Measurements from ENCODE around the gene ABO.
"Not testable (repeated sequence)": the region's sequence is repeated elsewhere in the genome, so short reads cannot be mapped to it uniquely, and the experiment has no call there.

ABO gene

DNA sequence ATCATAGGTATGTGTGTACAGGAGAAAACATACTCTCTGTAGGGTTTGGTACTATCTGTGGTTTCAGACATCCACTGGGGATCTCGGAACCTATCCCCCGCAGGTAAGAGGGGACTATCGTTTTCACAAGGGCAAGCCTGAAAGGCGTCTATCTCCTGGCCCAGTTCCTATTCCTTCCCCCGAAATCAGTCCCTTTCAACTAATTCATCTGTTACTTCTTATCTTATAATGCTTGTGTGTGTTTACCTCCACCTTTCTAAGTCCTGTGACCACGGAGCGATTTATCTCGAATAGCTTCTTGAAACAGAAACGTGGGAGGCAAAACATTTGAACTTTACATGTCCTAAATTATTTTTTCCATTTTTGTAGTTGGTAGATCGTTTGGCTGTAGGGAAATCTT is 11.4 kb downstream of the ABO start:
- no peak for DNase-seq (ENCODE audit: low spot score)

DNA sequence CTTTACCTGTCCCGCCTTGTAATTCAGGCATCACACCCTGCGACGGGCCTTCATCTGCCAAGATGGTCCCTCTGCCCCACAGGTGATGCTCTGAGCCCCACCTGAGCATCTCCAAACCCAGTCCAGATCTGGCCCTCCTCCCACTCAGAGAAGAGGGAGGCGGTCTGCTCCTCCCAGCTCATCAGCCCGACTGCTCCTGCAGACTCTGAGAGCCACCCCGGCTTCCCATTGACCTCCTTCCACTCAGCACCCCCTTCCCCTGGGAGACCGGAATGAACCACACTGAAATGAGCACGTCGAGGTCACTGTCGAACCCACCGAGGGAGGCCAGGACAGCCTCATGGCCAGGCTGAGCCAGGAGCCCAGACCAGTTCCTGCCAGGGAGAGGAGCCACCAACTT is 12.8 kb downstream of the ABO start:
- no peak for DNase-seq (ENCODE audit: low spot score)

DNA sequence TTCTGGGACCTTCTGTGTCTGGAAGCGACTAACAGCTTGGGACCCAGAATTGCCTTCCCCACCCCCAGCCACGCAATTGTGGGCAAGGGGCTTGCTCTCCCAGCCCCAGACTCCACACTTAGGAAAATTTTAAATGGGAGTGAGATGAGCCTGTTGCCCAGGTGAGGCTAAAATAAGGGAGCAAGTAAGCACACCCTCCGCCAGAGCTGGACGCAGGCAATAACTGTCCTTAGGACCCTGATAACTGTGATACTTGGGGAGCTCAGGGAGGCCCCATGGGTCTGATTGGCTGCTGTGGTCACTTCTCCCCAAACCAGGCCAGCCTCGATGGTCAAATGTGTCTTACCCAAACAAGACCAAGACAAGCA is 13.3 kb downstream of the ABO start:
- no peak for DNase-seq (ENCODE audit: low spot score)

DNA sequence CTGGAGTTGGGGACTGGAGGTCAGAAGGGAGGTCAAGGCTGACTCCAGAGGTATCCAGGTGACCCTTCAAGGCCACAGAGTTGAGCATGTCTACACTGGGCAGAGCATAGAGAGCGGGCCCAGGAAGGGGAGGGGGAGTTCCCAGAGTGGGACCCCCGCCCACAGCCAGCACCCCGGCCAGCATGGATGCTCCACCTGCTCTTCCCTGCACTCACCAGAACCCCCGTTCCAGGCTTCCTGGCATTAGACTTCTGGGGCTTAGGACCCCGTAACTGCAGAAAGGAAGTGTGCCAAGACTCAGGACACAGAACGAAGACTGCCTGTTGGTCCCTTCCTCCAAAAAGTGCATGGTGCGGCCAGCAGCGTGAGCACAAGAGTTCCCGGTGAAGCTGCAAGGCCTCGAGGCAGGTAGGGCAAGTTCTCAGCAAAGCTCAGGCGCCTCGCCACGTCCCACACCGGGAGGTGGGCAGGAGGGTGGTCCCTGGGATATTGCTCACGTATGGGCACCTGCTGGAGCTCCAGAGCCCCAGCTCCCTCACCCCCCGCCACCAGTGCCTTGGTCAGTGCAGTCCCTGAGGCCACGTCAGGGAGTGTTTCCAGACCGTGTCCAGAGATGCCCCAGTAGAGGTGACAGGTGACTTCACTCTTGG is 13.8 kb downstream of the ABO start:
- DNase-seq (ENCODE audit: low spot score), result no peak

DNA sequence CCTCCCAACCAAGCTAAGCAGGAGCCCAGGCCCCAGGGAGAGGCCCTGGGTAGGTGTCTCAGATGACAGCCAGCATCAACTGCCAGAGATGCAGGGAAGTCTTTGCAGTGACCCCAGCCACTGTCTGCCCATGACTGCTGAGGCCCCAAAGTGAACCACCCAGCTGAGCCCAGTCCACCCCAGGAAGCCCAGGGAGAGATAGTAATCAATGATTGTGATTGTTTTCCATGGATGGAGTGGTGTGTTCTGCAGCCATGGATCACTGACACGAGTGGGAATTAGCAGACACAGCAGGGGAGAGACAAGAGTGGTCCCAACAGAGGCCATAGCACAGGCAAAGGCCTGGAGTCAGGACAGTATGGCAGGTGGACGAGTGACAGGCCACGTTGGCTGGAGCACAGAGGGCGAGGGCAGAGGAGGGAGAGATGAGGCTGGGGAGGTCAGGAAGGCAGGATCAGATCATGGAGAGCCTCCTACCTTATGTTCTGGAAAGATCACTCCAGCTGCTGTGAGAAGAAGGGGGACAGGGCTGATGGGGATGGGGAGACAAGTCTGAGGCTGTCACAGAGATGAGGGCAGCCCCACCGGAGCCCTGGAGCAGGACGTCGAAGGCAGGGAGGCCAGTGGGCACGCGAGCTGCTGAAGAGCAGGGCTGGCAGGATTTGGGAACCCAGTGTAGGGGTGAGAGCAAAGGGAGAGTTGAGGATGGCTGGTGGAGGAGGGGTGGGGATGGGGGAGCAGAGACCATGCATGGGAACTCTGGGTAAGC is 14.5 kb downstream of the ABO start:
- no peak for DNase-seq (ENCODE audit: low spot score)

DNA sequence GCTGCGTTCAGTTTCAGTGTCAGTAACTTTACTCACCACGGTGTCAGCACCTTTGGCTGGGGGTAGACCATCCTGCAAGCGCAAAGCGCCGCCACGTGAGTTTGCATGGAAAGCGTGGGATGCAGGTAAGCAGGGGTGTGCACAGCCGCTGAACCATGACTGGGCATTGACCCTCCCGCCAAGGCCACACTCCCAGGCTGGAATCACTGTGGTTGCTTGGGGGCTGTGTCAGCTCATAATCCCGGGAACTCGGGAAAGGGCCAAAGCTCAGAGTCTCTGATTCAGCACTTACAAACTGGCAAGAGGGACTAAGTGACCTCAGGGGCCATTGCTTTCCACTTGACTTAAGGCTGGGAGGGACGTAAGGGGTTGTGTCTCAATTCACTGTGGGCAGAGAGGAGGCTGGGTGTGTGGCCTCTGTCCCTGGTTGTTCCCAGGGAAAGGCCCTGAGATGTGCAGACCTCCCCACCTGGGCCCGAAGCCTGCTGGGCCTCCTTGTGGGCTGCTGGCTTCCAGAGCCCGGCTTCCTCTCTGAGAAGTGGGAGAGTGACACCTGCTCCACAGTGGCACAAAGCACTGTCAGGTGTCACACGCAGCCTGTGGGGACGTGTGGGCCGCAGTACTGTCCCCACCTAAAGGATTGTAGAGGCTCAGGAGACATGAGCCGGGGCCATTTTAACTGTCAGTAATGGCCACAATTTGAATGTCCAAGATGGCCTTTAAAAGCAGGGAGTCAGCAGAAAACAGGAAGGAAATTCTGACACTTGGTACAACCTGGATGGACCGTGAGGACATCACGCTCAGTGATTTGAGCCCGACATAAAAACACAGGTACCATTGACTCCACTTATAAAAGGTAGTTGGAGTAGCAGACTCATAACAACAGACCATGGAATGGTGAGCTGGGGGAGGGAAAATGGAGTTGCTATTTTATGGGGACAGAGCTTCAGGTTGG is 16.7 kb downstream of the ABO start:
- no peak for DNase-seq (ENCODE audit: low spot score)

DNA sequence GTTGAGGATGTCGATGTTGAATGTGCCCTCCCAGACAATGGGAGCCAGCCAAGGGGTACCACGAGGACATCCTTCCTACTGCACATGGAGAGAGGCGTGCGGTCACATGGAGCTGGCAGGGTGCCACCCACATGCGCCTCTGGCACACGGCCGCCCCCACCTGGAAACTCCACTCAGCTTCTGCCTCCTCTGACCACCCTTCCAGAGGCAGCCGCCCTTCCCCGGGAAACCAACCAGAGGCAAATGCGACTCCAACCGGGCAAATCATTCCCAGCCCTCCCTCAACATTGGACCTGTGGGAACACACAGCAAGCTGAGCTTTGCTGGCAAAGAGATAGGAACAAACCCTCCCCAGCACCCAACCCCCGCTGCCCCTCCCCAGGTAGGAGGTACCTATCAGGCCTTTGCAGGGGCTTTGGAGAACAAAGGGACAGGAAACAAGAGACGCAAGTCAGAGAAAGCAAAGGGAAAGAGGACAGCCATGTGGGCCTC is 17.5 kb downstream of the ABO start:
- no peak for DNase-seq (ENCODE audit: low spot score)

DNA sequence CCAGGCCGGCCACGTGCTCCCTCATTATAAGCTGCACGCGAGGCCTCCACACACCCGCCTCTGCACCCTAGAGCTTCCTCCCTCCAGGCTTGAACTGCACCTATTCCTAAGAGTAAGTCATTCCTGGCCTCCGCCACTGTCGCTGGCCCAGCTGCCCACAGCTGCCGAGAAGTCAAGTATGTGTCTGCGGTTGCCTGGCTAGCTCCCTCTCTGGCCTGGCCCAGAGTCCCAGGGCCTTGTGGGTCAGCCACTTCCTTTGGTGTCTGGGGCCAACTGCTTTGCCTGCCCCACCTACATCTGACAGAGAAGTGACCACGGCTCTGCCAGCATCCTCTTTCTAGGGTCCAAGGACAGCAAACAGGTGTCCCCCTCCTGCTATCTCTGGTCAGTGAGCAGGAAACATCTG is 18.3 kb downstream of the ABO start:
- DNase-seq (ENCODE audit: low spot score), result no peak

DNA sequence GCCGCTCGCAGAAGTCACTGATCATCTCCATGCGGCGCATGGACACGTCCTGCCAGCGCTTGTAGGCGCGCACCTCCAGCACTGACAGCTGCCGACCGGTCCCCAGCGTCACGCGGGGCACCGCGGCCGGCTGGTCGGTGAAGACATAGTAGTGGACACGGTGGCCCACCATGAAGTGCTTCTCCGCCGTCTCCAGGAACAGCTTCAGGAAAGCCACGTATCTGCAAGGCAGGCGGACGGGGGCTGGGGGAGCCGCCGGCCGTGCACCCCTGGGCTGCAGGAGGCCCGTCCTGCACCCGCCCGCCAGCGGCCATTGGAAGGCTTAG is 18.9 kb downstream of the ABO start:
- no peak for DNase-seq (ENCODE audit: low spot score)

DNA sequence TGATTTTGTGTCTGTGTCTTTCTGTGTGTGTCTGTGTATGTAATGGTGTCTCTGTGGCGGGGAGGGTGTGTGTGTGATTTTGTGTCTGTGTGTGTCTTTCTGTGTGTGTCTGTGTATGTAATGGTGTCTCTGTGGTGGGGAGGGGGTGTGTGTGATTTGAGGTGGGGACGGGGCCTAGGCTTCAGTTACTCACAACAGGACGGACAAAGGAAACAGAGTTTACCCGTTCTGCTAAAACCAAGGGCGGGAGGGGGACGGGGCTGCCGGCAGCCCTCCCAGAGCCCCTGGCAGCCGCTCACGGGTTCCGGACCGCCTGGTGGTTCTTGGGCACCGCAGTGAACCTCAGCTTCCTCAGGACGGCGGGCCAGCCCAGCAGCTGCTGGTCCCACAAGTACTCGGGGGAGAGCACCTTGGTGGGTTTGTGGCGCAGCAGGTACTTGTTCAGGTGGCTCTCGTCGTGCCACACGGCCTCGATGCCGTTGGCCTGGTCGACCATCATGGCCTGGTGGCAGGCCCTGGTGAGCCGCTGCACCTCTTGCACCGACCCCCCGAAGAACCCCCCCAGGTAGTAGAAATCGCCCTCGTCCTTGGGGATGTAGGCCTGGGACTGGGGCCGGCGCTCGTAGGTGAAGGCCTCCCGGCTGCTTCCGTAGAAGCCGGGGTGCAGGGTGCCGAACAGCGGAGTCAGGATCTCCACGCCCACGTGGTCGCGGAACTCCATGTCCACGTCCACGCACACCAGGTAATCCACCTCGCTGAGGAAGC is 19.4 kb downstream of the ABO start:
- no peak for DNase-seq (ENCODE audit: low spot score)

DNA sequence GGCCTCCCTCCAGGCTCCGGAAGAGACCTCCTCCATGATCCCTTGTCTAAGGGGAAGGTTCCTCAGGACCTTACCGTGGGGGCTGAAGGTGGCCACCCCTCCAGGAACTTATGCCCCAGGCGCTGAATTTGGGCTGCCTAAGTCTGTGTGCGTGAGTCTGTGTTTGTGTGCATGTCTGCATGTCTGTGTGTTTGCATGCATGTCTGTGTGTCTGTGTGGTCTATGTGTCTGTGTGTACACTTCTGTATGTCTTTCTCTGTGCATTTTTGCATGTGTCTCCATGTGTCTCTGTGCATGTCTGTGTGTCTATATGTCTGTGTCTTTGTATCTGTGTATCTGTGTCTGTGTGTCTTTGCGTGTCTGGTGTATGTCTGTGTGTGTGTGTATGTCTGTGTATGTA is 20.5 kb downstream of the ABO start:
- no peak for DNase-seq (ENCODE audit: low spot score)

DNA sequence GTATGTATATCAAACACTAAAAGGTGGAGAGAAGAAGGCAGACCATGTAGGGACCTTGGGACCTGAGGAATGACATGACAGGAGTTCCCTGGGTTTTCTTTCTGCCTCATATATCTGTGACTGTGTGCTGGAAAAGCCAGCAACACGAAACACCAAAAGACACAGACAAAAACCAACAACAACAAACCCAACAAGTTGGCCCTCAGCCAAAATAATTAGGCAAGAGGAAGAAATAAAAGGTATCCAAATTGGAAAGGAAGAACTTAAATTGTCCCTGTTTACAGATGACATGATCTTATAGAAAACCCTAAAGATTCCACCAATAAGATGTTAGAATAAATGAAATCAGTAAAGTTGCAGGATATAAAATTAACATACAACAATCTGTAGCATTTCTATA is 21.7 kb downstream of the ABO start:
- DNase-seq (ENCODE audit: low spot score), result no peak

DNA sequence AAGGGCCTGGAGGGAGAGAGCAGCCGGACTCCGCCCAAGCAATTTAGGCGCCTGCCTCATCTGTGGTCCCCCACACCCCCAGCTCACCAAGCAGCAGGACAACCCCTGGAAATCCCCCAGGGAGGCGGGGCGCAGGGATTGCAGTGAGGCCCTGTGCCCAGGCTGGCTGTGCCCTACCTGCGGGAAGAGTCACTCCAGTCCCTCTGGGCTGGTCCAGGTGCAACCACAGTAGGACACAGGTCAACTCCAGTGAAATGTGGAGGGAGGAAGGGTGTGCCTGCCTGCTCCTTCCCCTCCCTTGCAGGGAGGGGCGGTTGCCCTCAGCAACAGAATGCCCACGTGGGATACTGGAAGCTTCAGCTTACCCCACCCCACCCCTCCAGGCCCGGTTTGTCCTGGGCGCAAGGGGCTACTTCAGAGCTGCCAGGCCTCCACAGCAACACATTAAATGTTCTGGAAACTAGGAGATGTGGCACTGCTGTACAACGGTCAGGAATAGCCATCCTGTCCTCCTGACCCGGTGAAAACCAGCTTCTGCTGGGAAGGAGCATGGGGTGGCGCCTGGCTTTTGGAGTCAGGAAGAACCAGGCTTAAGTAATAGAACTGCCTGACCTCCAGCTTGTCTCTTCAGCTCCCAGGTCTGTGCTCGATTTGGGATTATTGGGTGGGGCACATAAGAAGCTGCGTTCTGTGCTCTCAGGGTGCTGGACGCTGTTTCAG is 22.5 kb downstream of the ABO start:
- no peak for DNase-seq (ENCODE audit: low spot score)

DNA sequence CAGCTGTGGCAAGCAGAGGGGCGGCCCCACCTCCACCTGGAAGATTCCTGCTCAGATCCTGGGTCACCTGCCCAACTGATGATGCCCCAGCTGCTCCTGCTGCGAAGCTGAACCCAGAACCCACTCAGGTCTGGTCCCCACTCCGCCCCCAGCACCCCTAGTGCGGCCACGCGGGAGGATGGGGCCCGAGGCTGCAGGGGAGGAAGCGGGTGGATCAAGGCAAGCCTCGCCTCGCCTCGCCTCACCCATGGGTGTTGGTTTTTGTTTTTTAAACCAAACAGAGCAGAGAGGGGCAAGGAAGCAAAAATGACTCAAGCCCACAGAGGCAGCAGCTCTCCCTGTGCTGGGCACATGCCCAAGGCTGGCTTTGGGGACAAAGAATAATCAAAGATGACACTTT is 23.2 kb downstream of the ABO start:
- DNase-seq (ENCODE audit: low spot score), result no peak

DNA sequence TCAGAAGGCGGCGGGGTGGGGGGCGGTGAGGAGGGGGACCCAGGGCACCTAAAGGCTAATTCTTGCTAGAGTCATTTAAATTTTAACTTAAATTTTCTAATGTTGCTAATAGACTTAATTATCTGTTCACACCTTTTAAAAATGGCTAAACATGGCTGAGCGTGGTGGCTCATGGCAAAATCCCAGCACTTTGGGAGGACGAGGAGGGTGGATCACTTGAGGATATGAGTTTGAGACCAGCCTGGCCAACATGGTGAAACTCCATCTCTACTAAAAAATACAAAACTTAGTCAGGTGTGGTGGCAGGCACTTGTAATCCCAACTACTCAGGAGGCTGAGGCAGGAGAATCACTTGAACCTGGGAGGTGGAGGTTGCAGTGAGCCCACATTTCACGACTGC is 23.8 kb downstream of the ABO start:
- DNase-seq (ENCODE audit: low spot score), result not testable (repeated sequence)

DNA sequence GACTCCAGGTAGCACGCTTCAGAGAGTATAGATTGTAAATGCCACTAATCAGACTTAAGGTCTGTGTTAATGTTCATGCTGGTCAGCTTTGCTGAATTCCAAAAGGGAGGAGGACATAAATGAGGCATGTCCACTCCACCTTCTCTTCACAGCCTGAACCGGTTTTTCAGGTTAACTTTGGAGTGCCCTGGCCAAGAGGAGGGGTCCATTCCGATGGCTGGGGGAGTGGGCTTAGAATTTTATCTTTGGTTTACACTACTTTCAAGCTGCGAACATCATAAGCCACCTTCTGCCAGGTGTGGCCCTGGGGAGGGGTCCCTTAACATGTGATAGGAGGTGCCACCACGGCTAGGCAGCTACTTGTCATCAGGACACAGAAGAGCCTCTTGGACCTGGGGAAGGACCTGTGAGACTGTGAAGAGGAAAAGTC is 24.2 kb downstream of the ABO start:
- DNase-seq (ENCODE audit: low spot score), result no peak

DNA sequence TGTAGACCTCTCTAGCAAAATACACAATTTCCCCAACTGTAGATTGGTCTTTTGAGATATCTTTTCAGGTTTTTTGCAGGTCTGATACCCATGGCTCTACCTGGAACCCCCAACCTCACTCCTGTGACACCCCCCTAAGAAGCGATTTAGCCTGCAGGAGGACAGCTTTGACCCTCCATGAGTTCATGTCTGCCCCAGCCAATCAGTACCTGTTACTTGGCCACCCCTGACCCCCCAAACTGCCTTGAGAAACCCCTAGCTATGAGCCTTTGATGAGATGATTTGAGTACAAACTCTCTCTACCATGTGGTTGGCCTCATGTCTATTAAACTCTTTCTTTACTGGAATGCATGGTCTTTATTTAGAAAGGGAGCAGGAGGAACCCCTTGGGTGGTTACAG is 25.7 kb downstream of the ABO start:
- DNase-seq (ENCODE audit: low spot score), result no peak

DNA sequence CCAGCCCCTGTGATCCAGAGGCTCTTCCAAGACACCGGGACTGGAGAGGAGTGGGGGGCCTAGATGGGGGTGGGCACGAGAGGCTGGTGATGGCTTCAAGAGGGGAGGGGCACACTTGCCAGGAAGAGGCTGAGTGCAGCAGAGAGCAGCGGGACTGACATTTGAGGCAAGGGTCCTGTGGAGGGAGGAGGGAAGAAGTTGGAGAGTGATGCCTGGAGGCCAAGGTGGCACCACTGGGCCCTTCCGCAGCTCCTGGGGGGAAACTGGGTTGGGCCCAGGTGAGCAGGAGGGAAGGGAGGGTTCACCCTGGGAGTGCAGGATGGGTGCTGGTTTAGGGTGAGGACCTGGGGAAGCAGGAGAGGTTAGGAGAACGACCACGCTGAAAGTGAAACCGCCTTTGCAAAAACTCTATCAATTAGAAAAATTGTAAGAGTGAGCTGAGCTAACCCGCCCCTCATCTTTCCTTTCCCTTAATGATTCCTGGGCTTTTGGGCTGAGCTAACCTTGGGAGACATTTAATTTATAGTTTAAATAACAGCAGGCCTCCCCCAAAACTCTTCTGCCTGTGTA is 26.2 kb downstream of the ABO start:
- no peak for DNase-seq (ENCODE audit: low spot score)

DNA sequence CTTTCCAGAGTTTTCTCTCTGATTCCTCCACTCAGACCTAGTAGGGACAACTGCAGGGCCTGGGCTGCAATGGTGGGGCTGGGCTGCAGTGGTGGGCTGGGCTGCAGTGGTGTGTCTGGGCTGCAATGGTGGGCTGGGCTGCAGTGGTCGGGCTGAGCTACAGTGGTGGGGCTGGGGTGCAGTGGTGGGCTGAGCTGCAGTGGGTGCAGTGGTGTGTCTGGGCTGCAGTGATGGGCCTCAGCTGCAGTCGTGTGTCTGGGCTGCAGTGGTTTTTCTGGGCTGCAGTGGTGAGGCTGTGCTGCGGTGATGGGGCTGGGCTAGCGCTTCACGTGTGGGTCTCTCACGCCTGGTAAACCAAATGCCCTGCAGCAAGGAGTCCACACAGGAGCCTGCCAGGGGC is 27.4 kb downstream of the ABO start:
- DNase-seq (ENCODE audit: low spot score), result no peak

DNA sequence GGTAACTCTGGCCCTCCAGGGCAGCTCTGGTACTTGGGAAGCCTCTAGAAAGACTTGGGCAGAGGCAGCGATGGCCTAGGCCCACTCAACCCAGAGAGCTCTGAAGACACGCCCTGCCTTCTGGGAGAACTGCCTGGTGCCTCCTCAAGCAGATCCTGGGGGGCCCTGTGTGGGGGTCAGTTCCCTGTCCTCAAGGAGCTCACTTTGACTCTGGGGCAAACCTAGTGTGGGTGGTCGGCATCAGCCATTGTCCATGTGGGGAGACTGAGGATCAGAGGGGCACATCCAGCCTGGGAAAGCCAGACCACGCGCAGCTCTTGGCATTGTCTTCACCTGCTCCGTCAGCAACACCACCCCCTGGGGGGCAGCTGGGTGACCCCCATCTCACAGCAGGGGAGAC is 28.0 kb downstream of the ABO start:
- DNase-seq (ENCODE audit: low spot score), result no peak

DNA sequence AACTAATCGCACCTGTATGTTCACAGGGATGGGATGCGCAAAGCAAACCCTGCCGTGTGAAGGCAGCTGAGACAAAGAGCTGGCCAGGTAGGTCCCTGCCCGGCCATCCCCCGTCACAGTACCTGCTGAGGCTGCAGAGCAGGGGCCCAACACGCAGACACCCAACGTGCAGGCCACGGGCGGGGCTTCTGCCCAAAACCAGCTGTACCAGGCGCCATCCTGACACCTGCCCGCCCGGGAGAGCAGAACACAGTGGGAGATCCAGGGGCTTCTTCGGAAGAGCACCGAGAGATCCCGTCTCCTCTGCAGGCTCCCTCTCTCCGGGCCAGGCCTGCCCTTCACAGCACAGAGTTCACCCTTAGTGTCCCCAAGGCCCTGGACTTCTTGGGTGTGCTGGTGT is 28.4 kb downstream of the ABO start:
- no peak for DNase-seq (ENCODE audit: low spot score)
